NT2/D1 (cell line): Measurements from ENCODE around the gene DDX39B.

ENCODE experiments used
- SUZ12 ChIP-seq: IDR thresholded peaks from 2 replicates; pipeline ENCODE4 v1.6.1; 2011; ENCODE audit not compliant: insufficient read length, insufficient read depth; ENCODE audit errors: extremely low read depth
- YY1 ChIP-seq: IDR thresholded peaks from 2 replicates; pipeline ENCODE4 v1.6.1; 2011; ENCODE audit not compliant: insufficient read length, insufficient read depth
- ZNF274 ChIP-seq: IDR thresholded peaks from 2 replicates; pipeline ENCODE4 v1.6.1; 2011; ENCODE audit warnings: mild to moderate bottlenecking, low read depth, low read length

DNA sequence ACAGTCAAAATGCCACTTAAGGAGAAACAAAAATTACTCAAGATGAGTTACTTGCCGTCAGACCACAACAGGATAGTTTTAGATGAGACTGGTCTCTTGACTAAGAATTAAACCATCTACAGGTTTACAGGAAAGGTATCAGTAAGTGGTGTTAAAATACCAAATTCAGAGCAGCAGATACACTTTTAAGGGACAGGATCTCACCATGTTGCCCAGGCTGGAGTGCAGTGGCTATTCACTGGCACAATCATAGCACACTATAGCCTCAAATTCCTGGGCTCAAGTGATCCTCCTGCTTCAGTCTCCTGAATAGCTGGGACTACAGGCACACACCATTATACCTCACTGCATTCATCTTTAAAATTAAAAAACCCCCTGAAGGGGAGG is 8.4 kb downstream of the DDX39B start:
- no peak for TF ChIP-seq YY1
- no peak for TF ChIP-seq SUZ12
- no peak for TF ChIP-seq ZNF274
